HL-60 (cell line): ENCODE data around the gene CLEC3A.

Experiments used
- GABPA ChIP-seq: IDR thresholded peaks from 2 replicates; pipeline ENCODE4 v1.6.1; 2012; ENCODE audit warnings: low read depth
- POLR2AphosphoS5 ChIP-seq: IDR thresholded peaks from 2 replicates; pipeline ENCODE4 v1.6.1; 2012; ENCODE audit warnings: low read depth
- REST ChIP-seq: IDR thresholded peaks from 2 replicates; pipeline ENCODE4 v1.6.1; 2012; ENCODE audit warnings: low read depth; ENCODE audit not compliant: insufficient replicate concordance
- TF ChIP-seq, protein P1 (sequence below): IDR thresholded peaks from one replicate; pipeline ENCODE4 v1.5.1; 2011; ENCODE audit warnings: low read length, control low read depth, inconsistent platforms; ENCODE audit not compliant: insufficient read depth

DNA sequence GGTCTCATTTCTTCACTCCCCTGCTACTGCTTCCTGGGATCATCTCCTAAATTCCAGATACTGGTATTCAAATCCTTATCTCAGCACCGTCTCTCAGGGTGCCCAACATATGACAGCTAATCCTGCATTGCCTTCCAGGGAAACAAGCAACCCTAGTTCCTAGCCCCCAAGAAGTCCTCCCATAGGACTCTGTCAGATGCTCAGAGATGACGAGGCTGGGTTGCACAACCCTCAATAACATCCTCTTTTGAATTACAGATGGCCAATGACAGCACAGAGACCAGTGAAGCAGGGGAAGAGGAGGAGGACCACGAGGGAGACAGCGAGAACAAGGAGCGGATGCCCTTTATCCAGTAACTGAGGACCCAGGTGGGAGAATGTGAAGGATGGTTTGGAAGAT, 45.0 kb upstream of the CLEC3A start:
- TF ChIP-seq POLR2AphosphoS5 (no peak), REST (no peak), GABPA (no peak)
- TF ChIP-seq, protein P1, sequence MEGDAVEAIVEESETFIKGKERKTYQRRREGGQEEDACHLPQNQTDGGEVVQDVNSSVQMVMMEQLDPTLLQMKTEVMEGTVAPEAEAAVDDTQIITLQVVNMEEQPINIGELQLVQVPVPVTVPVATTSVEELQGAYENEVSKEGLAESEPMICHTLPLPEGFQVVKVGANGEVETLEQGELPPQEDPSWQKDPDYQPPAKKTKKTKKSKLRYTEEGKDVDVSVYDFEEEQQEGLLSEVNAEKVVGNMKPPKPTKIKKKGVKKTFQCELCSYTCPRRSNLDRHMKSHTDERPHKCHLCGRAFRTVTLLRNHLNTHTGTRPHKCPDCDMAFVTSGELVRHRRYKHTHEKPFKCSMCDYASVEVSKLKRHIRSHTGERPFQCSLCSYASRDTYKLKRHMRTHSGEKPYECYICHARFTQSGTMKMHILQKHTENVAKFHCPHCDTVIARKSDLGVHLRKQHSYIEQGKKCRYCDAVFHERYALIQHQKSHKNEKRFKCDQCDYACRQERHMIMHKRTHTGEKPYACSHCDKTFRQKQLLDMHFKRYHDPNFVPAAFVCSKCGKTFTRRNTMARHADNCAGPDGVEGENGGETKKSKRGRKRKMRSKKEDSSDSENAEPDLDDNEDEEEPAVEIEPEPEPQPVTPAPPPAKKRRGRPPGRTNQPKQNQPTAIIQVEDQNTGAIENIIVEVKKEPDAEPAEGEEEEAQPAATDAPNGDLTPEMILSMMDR = no peak
